ENCODE results near the gene TRAM2. TPM values are rescaled to one million over a fixed set of nuclear protein-coding genes. Genes with fewer than 3 reads are reported as not detected.

Gene TRAM2
- total RNA-seq, 1 experiment from 2014 or later, result 9.9 TPM

DNA sequence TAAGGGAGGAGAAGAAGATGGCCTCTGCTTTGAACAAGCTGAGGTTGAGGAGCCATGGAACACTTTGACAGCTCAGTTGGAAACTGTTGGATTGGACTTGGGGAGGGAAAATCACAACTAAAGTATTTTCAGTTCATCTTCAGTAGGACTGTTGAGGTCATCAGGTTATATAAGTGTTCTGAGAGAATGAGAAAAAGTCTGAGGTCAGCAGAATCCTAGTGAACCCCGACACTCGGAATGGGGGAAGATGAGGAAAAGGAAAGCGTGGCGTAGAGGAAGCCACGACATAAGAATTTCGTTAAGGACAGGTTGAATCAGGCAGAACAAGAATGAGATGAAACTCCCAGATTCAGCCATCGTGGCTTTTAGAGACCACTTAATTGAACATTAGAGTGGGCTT is 4.0 kb upstream of the TRAM2 start:
- BruUV-seq (replicated peaks), result no TSS peak
- Mint-ChIP-seq H3K27me3 (ENCODE audit: insufficient read depth, unreplicated experiment) (no peaks in the 10 kb centered on the region), H3K4me3 (ENCODE audit: unreplicated experiment) (no peak overlapping the region), H3K36me3 (ENCODE audit: insufficient read depth, unreplicated experiment) (peaks cover 13% of the 10 kb centered on the region), H3K27ac (ENCODE audit: low read depth, unreplicated experiment) (no peak overlapping the region), H3K9me3 (ENCODE audit: unreplicated experiment) (no peaks in the 10 kb centered on the region), H3K4me1 (ENCODE audit: insufficient read depth, unreplicated experiment) (peaks cover 4% of the 10 kb centered on the region)
- intact Hi-C loops (cut with micrococcal nuclease), result no loop called here
- DNase-seq (ENCODE audit: unreplicated experiment), result no peak
- TF ChIP-seq, protein P1, sequence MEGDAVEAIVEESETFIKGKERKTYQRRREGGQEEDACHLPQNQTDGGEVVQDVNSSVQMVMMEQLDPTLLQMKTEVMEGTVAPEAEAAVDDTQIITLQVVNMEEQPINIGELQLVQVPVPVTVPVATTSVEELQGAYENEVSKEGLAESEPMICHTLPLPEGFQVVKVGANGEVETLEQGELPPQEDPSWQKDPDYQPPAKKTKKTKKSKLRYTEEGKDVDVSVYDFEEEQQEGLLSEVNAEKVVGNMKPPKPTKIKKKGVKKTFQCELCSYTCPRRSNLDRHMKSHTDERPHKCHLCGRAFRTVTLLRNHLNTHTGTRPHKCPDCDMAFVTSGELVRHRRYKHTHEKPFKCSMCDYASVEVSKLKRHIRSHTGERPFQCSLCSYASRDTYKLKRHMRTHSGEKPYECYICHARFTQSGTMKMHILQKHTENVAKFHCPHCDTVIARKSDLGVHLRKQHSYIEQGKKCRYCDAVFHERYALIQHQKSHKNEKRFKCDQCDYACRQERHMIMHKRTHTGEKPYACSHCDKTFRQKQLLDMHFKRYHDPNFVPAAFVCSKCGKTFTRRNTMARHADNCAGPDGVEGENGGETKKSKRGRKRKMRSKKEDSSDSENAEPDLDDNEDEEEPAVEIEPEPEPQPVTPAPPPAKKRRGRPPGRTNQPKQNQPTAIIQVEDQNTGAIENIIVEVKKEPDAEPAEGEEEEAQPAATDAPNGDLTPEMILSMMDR (IDR thresholded peaks at IDR 0.05; ENCODE audit: unreplicated experiment), result no peak
- CTCF ChIA-PET, result interaction anchor here (0.6 to 5.2 kb wide), 4 partner anchors 10 to 159 kb away, joined by 3 to 20 read pairs (median 4); no protein-coding TSS in a partner anchor
- POLR2A ChIA-PET, result interaction anchor here (0.5 to 1.4 kb wide), 3 partner anchors 14 to 158 kb away, joined by 3 to 4 read pairs (median 3); no protein-coding TSS in a partner anchor

DNA sequence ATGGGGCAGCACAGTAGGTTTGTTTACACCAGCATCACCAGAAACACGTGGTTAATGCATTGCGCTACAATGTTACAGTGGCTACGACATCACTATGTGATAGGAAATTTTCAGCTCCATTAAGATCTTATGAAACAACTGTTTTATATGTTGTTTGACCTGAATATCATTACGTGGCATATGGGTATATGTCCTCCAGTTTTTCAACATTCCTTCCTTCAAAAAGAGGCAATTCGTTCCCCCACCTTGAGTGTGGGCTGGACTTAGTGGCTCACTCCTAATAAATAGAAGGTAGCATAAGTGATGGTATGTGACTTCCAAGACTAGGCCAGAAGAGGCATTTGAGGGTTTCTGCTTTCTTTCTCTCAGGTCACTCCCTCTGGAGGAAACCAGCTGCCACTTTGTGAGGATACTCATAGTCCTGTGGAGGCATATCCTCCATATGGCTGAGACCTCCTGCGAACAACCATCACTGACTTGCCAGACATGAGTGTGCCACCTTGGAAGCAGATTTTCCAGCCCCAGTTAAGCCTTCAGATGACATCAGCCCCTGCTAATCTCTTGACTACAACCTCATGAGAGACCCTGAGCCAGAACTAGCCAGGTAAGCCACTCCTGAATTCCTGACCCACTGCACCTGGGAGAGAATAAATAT is 2.3 kb upstream of the TRAM2 start:
- BruUV-seq (replicated peaks), result no TSS peak
- no peak overlapping the region for H3K27ac Mint-ChIP-seq (ENCODE audit: low read depth, unreplicated experiment)
- POLR2A ChIA-PET, result interaction anchor here (0.6 to 0.7 kb wide), 2 partner anchors 12 to 162 kb away, joined by 3 to 4 read pairs; no protein-coding TSS in a partner anchor

DNA sequence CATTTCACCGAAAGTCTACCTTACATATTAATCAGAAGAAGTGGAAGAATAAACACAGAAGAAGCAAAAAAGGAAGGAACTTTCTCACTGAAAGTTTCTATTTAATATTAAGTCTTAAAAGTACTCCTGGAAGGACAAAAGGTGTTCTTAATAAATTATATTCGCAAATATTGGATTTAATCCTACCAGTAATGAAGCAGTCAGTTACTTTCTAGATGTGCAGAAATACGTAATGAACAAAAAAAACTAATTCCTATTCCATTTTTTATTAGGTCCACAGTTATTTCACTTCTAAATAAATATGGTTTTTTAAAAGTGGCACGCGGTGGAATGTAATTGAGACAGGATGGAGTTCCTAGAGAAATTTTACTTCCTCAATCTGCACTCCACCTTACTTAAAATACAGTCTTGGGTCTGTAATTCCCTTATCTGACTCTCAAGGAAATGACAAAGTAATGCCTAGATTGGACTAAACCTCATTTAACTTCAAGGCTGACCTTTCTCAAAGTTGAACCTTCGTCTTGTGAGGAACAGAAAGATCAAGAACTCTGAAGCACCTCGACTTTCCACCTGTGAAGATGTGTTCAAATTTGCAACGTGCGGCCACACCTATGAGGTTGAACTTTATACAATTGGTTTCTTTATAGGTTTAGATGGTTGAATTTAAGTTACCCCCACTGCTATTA is 1.1 kb upstream of the TRAM2 start:
- H3K36me3 Mint-ChIP-seq (ENCODE audit: insufficient read depth, unreplicated experiment), result peaks cover 13% of the 10 kb centered on the region
- intact Hi-C loops (cut with micrococcal nuclease), result loop anchor here (2.0 kb wide), 3 partner anchors 73 to 161 kb away; no protein-coding TSS in a partner anchor
- ChIA-PET CTCF (interaction anchor here (0.7 to 5.2 kb wide), 5 partner anchors 13 to 160 kb away, joined by 3 to 20 read pairs (median 4); no protein-coding TSS in a partner anchor), POLR2A (interaction anchor here (0.7 to 3.1 kb wide), 11 partner anchors 15 to 488 kb away, joined by 3 to 19 read pairs (median 4); partner anchors contain the start of gene EFHC1)
- H3K27ac Mint-ChIP-seq (ENCODE audit: low read depth, unreplicated experiment), result peak overlapping the region; percentile 85
- H3K4me3 Mint-ChIP-seq (ENCODE audit: unreplicated experiment), result peak overlapping the region; percentile 69
- no peaks in the 10 kb centered on the region for H3K27me3 Mint-ChIP-seq (ENCODE audit: insufficient read depth, unreplicated experiment)
- TF ChIP-seq, protein P1 (IDR thresholded peaks at IDR 0.05; ENCODE audit: unreplicated experiment), result no peak
- no peaks in the 10 kb centered on the region for H3K9me3 Mint-ChIP-seq (ENCODE audit: unreplicated experiment)
- no peak for DNase-seq (ENCODE audit: unreplicated experiment)
- H3K4me1 Mint-ChIP-seq (ENCODE audit: insufficient read depth, unreplicated experiment), result peaks cover 29% of the 10 kb centered on the region
- no TSS peak for BruUV-seq (replicated peaks)

More for the DNA sequence above, 2.3 kb upstream of the TRAM2 start:
- CTCF ChIA-PET, result interaction anchor here (0.6 to 5.2 kb wide), 6 partner anchors 11 to 294 kb away, joined by 3 to 20 read pairs (median 3); no protein-coding TSS in a partner anchor
- intact Hi-C loops (cut with micrococcal nuclease), result no loop called here
- H3K36me3 Mint-ChIP-seq (ENCODE audit: insufficient read depth, unreplicated experiment), result peaks cover 13% of the 10 kb centered on the region
- H3K27me3 Mint-ChIP-seq (ENCODE audit: insufficient read depth, unreplicated experiment), result no peaks in the 10 kb centered on the region
- H3K4me3 Mint-ChIP-seq (ENCODE audit: unreplicated experiment), result no peak overlapping the region
- H3K9me3 Mint-ChIP-seq (ENCODE audit: unreplicated experiment), result no peaks in the 10 kb centered on the region
- TF ChIP-seq, protein P1 (IDR thresholded peaks at IDR 0.05; ENCODE audit: unreplicated experiment), result no peak
- DNase-seq (ENCODE audit: unreplicated experiment), result no peak
- peaks cover 17% of the 10 kb centered on the region for H3K4me1 Mint-ChIP-seq (ENCODE audit: insufficient read depth, unreplicated experiment)
